Esophagus (tissue), 2 donors: ENCODE data around the gene SIN3B. TPM values are rescaled to one million over a fixed set of nuclear protein-coding genes. Genes with fewer than 3 reads are reported as not detected.

ENCODE experiments used
- H3K27ac ChIP-seq, 2 donors: one replicate each; pipeline ENCODE4 v1.5.1; 2013; ENCODE audit warnings: low read depth in 2 of 2, mild to moderate bottlenecking in 2 of 2, inconsistent platforms in 1 of 2, low read length in 1 of 2, moderate library complexity in 1 of 2
- H3K27me3 ChIP-seq, 2 donors: one replicate each; pipeline ENCODE4 v1.6.1; 2013; ENCODE audit warnings: low read length in 2 of 2, control low read depth in 1 of 2, mild to moderate bottlenecking in 1 of 2; ENCODE audit not compliant: insufficient read depth in 2 of 2, control insufficient read depth in 1 of 2
- H3K36me3 ChIP-seq, 2 donors: one replicate each; pipeline ENCODE4 v1.6.1; 2013; ENCODE audit warnings: low read length in 1 of 2; ENCODE audit not compliant: control insufficient read depth in 2 of 2, insufficient read depth in 2 of 2
- H3K4me1 ChIP-seq, 2 donors: one replicate each; pipeline ENCODE4 v1.6.1; 2013; ENCODE audit warnings: low read length in 1 of 2; ENCODE audit not compliant: control insufficient read depth in 2 of 2, insufficient read depth in 2 of 2
- H3K4me3 ChIP-seq, 2 donors: one replicate each; pipeline ENCODE4 v1.5.1; 2013; ENCODE audit warnings: low read length in 2 of 2, mild to moderate bottlenecking in 2 of 2, low read depth in 1 of 2, moderate library complexity in 1 of 2
- H3K9me3 ChIP-seq, 2 donors: one replicate each; pipeline ENCODE4 v1.6.1; 2013; ENCODE audit warnings: mild to moderate bottlenecking in 2 of 2, low read depth in 1 of 2, low read length in 1 of 2, moderate library complexity in 1 of 2; ENCODE audit not compliant: control insufficient read depth in 2 of 2, insufficient read depth in 1 of 2
- WGBS, 2 donors: extraction: QIAGEN DNeasy Blood & Tissue Kit; methylation state at CpG; one replicate each; pipeline ENCODE4 v1.1.7; 2013; 5-methylcytosine and 5-hydroxymethylcytosine counted together
- polyA plus RNA-seq, 2 donors: library from polyadenylated mRNA; stranded (reverse); fragments of 200-250 nt; gene quantifications; one replicate each; pipeline ENCODE4 v1.2.3, GENCODE V29; 2013
- donor health status: healthy with polysubstance abuse.
- donor health status: Bipolar disorder and iron deficiency.

Gene SIN3B
- polyA plus RNA-seq, 2 donors = 19.0 to 40.3 TPM

GRCh38 chr19:16841391-16841926 lies 12.3 kb downstream of the SIN3B start:
- H3K9me3 ChIP-seq = no peaks in the 10 kb centered on the region
- 79 to 86% methylated on average over 15 of the region's 15 CpGs for WGBS, 2 donors
- no peak overlapping the region for H3K27ac ChIP-seq
- peaks cover 17 to 53% of the 10 kb centered on the region in 2 donors for H3K36me3 ChIP-seq
- no peak overlapping the region for H3K4me3 ChIP-seq
- H3K4me1 ChIP-seq = peaks cover 0 to 6% of the 10 kb centered on the region in 2 donors
- H3K27me3 ChIP-seq = no peaks in the 10 kb centered on the region

DNA sequence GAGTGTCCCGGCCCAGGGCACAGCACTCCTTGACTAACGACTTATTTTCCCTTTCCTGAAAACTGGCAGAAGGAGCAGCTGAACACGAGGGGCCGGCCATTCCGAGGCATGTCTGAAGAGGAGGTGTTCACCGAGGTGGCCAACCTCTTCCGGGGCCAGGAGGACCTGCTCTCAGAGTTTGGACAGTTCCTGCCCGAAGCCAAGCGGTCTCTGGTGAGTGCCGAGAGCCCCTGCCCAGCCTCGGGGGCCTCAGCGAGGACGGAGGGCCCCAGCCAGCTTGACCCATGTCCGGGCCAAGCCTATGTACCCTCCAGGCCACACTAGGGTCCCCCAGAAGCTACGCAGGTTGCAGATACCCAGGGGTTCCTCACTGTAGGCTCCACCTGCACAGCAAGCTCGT lies 17.7 kb downstream of the SIN3B start:
- WGBS, 2 donors = 95% methylated on average over 16 of the region's 16 CpGs

GRCh38 chr19:16847430-16847829 lies 18.2 kb downstream of the SIN3B start:
- Histone ChIP-seq H3K4me3 (no peak overlapping the region), H3K27me3 (no peaks in the 10 kb centered on the region), H3K4me1 (no peaks in the 10 kb centered on the region), H3K27ac (no peak overlapping the region), H3K36me3 (peaks cover 37 to 57% of the 10 kb centered on the region in 2 donors), H3K9me3 (no peaks in the 10 kb centered on the region)
- 97 to 100% methylated on average over 6 of the region's 6 CpGs for WGBS, 2 donors

More for the DNA sequence above, 17.7 kb downstream of the SIN3B start:
- no peak overlapping the region for H3K4me3 ChIP-seq
- H3K27me3 ChIP-seq = no peaks in the 10 kb centered on the region
- H3K4me1 ChIP-seq = no peaks in the 10 kb centered on the region
- H3K36me3 ChIP-seq = peaks cover 35 to 55% of the 10 kb centered on the region in 2 donors
- H3K27ac ChIP-seq = no peak overlapping the region
- no peaks in the 10 kb centered on the region for H3K9me3 ChIP-seq

- 83 to 91% methylated on average over 1 of the region's 1 CpG for WGBS, 2 donors
- H3K27me3 ChIP-seq = no peaks in the 10 kb centered on the region
- peaks cover 43 to 66% of the 10 kb centered on the region in 2 donors for H3K36me3 ChIP-seq
- no peak overlapping the region for H3K4me3 ChIP-seq
- no peaks in the 10 kb centered on the region for H3K9me3 ChIP-seq
- H3K4me1 ChIP-seq = no peaks in the 10 kb centered on the region
- no peak overlapping the region for H3K27ac ChIP-seq
Observed at GRCh38 chr19:16849168-16849567, 20.0 kb downstream of the SIN3B start.

DNA sequence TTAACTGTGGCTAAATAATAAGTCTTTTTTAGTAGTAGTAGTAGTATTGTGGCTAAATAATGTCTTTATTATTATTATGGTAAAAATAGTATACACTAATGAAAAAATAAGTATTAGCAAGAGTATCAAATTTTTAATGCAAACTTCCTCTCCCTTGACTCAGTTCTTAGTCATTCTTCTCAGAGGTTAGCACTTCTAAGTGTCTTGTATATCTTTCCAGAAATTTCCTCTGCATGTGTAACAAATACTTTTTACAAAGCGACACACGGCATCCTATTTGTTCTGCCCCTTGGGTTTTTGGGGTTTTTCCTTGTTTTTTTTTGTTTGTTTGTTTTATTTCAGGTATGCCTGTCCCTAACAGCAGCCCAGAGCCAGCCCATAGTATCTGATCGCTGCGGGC lies 20.9 kb downstream of the SIN3B start:
- Histone ChIP-seq H3K27me3 (no peaks in the 10 kb centered on the region), H3K27ac (no peak overlapping the region), H3K4me3 (no peak overlapping the region), H3K4me1 (no peaks in the 10 kb centered on the region), H3K9me3 (no peaks in the 10 kb centered on the region), H3K36me3 (peaks cover 47 to 64% of the 10 kb centered on the region in 2 donors)
- 94 to 97% methylated on average over 4 of the region's 4 CpGs for WGBS, 2 donors

DNA sequence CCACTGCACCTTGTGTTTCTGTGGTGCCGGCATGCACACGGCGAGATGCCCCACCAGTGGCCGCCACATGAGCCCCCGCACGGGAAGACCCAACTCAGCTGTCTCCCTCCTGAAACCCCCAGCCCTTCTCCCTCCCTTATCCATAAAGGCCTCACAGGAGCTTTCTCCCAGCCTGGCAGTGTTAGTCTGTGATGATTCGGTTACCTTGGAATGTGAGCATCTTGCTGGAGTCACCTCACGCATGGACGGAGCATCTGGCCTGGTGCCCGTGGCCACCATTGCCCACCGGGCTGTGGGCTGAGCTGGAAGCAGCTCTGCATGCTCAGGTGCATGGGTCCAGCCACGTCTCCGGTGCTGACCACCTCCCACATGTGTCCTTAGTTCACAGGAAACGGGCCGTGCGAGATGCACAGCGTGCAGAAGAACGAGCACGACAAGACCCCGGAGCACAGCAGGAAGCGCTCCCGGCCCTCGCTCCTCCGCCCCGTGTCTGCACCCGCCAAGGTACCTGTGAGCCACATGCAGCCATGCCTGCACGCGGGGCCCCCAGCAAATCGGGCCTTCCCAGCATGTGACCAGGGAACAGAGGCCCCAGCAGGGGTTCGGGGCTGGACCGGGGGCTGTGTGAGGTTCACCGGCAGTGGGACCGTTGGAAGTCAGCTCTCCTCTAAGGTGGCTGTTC lies 22.0 kb downstream of the SIN3B start:
- H3K36me3 ChIP-seq = peaks cover 44 to 63% of the 10 kb centered on the region in 2 donors
- H3K9me3 ChIP-seq = no peaks in the 10 kb centered on the region
- no peak overlapping the region for H3K27ac ChIP-seq
- WGBS, 2 donors = 94% methylated on average over 33 of the region's 33 CpGs
- H3K4me3 ChIP-seq = no peak overlapping the region
- no peaks in the 10 kb centered on the region for H3K4me1 ChIP-seq
- no peaks in the 10 kb centered on the region for H3K27me3 ChIP-seq

- H3K36me3 ChIP-seq = peaks cover 31 to 45% of the 10 kb centered on the region in 2 donors
- 95 to 96% methylated on average over 7 of the region's 7 CpGs for whole genome bisulfite sequencing, 2 donors
Observed at GRCh38 chr19:16853066-16853465, 23.9 kb downstream of the SIN3B start.

GRCh38 chr19:16856091-16856490 lies 26.9 kb downstream of the SIN3B start:
- Histone ChIP-seq H3K9me3 (no peaks in the 10 kb centered on the region), H3K4me1 (no peaks in the 10 kb centered on the region), H3K27me3 (no peaks in the 10 kb centered on the region), H3K27ac (no peak overlapping the region), H3K4me3 (no peak overlapping the region), H3K36me3 (peaks cover 24 to 41% of the 10 kb centered on the region in 2 donors)
- 92 to 93% methylated on average over 9 of the region's 9 CpGs for WGBS, 2 donors

More at GRCh38 chr19:16853066-16853465, 23.9 kb downstream of the SIN3B start:
- Histone ChIP-seq H3K4me3 (no peak overlapping the region), H3K4me1 (no peaks in the 10 kb centered on the region), H3K27ac (no peak overlapping the region), H3K27me3 (no peaks in the 10 kb centered on the region), H3K9me3 (no peaks in the 10 kb centered on the region)

- WGBS, 2 donors = 93 to 95% methylated on average over 7 of the region's 7 CpGs
- H3K27ac ChIP-seq = no peak overlapping the region
- peaks cover 17 to 21% of the 10 kb centered on the region in 2 donors for H3K36me3 ChIP-seq
Observed at GRCh38 chr19:16859626-16860025, 30.4 kb downstream of the SIN3B start.

DNA sequence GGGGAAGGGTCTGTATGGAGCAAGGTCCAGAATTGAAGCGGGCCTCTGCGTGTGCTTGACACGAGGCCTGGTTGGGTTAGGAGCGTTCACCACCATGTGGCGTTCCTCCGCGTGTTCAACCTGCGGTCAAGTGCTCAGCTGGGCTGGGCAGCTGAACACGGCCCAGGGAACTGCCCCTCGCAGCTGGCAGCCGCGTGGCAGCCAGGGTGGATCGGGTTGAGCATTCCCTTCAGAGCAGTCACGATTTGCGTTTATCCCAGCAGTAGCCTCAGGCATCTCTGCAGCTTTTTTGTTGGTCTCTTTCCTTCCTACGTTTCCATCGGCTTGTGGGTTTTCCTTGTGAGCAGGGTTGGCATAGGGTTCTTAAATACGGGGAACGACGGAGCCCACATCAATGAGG lies 30.9 kb downstream of the SIN3B start:
- no peaks in the 10 kb centered on the region for H3K4me1 ChIP-seq
- no peaks in the 10 kb centered on the region for H3K27me3 ChIP-seq
- H3K36me3 ChIP-seq = peaks cover 13 to 17% of the 10 kb centered on the region in 2 donors
- H3K27ac ChIP-seq = no peak overlapping the region
- H3K9me3 ChIP-seq = no peaks in the 10 kb centered on the region
- H3K4me3 ChIP-seq = no peak overlapping the region
- 90 to 93% methylated on average over 20 of the region's 20 CpGs for WGBS, 2 donors

More at GRCh38 chr19:16859626-16860025, 30.4 kb downstream of the SIN3B start:
- H3K9me3 ChIP-seq = no peaks in the 10 kb centered on the region
- H3K27me3 ChIP-seq = no peaks in the 10 kb centered on the region
- no peak overlapping the region for H3K4me3 ChIP-seq
- no peaks in the 10 kb centered on the region for H3K4me1 ChIP-seq
